Measurements from ENCODE around the gene TBC1D30. TPM values are rescaled to one million over a fixed set of nuclear protein-coding genes. Genes with fewer than 3 reads are reported as not detected.
A peak's percentile ranks its signal among the peaks of the same experiment; 100 is the strongest.

TBC1D30 gene
- total RNA-seq, 2 experiments from 2014 or later, result 0.40 to 0.72 TPM

GRCh38 chr12:64875186-64875585, 50.7 kb downstream of the TBC1D30 start:
- no peaks in the 10 kb centered on the region for H3K9me3 Mint-ChIP-seq
- peaks cover 2% of the 10 kb centered on the region for H3K27me3 Mint-ChIP-seq
- H3K4me3 Mint-ChIP-seq, result no peak overlapping the region
- ChIA-PET CTCF (interaction anchor here (0.6 to 4.8 kb wide), 4 partner anchors 16 to 396 kb away, joined by 4 to 27 read pairs (median 8); no protein-coding TSS in a partner anchor), POLR2A (interaction anchor here (0.6 kb wide), 1 partner anchor 50 kb away, joined by 3 read pairs; no protein-coding TSS in a partner anchor)
- DNase-seq (no peak), ATAC-seq (no peak)
- H3K27ac Mint-ChIP-seq, result no peak overlapping the region
- peaks cover 31% of the 10 kb centered on the region for H3K4me1 Mint-ChIP-seq (ENCODE audit: low read depth)
- intact Hi-C loops (cut with micrococcal nuclease), result no loop called here
- TF ChIP-seq CTCF (IDR thresholded peaks at IDR 0.05), result no peak
- H3K36me3 Mint-ChIP-seq (ENCODE audit: low read depth), result no peaks in the 10 kb centered on the region

- TF ChIP-seq CTCF (IDR thresholded peaks at IDR 0.05), result no peak
- Mint-ChIP-seq H3K9me3 (peaks cover 2% of the 10 kb centered on the region), H3K27me3 (peaks cover 2% of the 10 kb centered on the region), H3K4me3 (no peak overlapping the region), H3K27ac (no peak overlapping the region), H3K36me3 (ENCODE audit: low read depth) (no peaks in the 10 kb centered on the region), H3K4me1 (ENCODE audit: low read depth) (peaks cover 29% of the 10 kb centered on the region)
- DNase-seq, result no peak
- CTCF ChIA-PET, result interaction anchor here (1.1 to 4.8 kb wide), 4 partner anchors 9 to 80 kb away, joined by 5 to 27 read pairs (median 8); no protein-coding TSS in a partner anchor
- POLR2A ChIA-PET, result no interaction called here
- no peak for ATAC-seq
- intact Hi-C loops (cut with micrococcal nuclease), result no loop called here
Observed at GRCh38 chr12:64876388-64877071, 52.1 kb downstream of the TBC1D30 start.

GRCh38 chr12:64877363-64878004, 53.0 kb downstream of the TBC1D30 start:
- Mint-ChIP-seq H3K4me1 (ENCODE audit: low read depth) (peaks cover 27% of the 10 kb centered on the region), H3K4me3 (no peak overlapping the region), H3K36me3 (ENCODE audit: low read depth) (no peaks in the 10 kb centered on the region), H3K9me3 (peaks cover 2% of the 10 kb centered on the region), H3K27ac (peak overlapping the region; percentile 76), H3K27me3 (peaks cover 2% of the 10 kb centered on the region)
- ChIA-PET CTCF (interaction anchor here (1.0 to 4.8 kb wide), 4 partner anchors 9 to 81 kb away, joined by 3 to 27 read pairs (median 5); no protein-coding TSS in a partner anchor), POLR2A (interaction anchor here (1.1 kb wide), 1 partner anchor 8 kb away, joined by 3 read pairs; no protein-coding TSS in a partner anchor)
- ATAC-seq (peak; percentile 83), DNase-seq (peak; percentile 31)
- no peak for TF ChIP-seq CTCF (IDR thresholded peaks at IDR 0.05)
- intact Hi-C loops (cut with micrococcal nuclease), result no loop called here

- POLR2A ChIA-PET, result no interaction called here
- CTCF ChIA-PET, result interaction anchor here (1.0 to 1.8 kb wide), 2 partner anchors 81 to 87 kb away, joined by 3 to 6 read pairs; no protein-coding TSS in a partner anchor
- intact Hi-C loops (cut with micrococcal nuclease), result no loop called here
- H3K4me1 Mint-ChIP-seq (ENCODE audit: low read depth), result peaks cover 21% of the 10 kb centered on the region
- ATAC-seq (no peak), DNase-seq (no peak)
- no peak for TF ChIP-seq CTCF (IDR thresholded peaks at IDR 0.05)
- no peak overlapping the region for H3K4me3 Mint-ChIP-seq
- H3K36me3 Mint-ChIP-seq (ENCODE audit: low read depth), result no peaks in the 10 kb centered on the region
- peaks cover 2% of the 10 kb centered on the region for H3K9me3 Mint-ChIP-seq
- H3K27ac Mint-ChIP-seq, result no peak overlapping the region
- peaks cover 1% of the 10 kb centered on the region for H3K27me3 Mint-ChIP-seq
Observed at GRCh38 chr12:64882687-64883086, 58.2 kb downstream of the TBC1D30 start.
